CD4-positive, alpha-beta T cell treated with Interleukin-1 beta for 1 hour (primary cell): ENCODE data around the gene FRMD4B.
"Not testable (repeated sequence)": the region's sequence is repeated elsewhere in the genome, so short reads cannot be mapped to it uniquely, and the experiment has no call there.

Experiments used
- DNase-seq, 2 donors: peaks; one replicate each; pipeline ENCODE4 v3.0.0-alpha.2; 2020 to 2022

FRMD4B gene

GRCh38 chr3:69359916-69360315 is 26.0 kb downstream of the FRMD4B start:
- DNase-seq = no peak

DNA sequence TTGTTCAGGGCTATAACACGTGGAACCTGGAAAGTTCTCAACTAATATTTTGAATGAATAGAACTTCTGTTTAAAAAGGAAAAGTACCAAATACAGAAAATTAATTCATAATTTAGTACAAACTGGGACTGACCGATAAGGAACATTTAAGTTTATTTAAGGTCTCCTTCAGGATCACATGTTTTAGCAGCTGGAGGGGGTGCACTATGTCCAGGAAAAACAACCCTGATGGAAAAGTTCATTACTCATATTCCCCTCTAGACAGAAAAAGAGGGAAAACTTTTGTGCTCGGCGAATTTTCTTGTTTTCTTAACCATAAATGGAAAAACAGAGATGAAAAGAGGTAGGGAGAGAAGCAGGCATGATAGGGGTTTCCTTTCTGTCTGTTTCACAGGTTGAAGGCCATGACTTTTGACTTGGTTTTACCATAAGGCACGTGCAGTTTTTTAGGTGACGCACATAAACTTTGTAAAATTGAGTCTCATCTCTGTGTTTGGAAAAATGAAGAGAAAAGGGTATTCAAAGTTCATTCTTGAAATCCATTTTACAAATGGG is 26.5 kb downstream of the FRMD4B start:
- DNase-seq = no peak

- no peak for DNase-seq
Observed at GRCh38 chr3:69357196-69357595, 28.7 kb downstream of the FRMD4B start.

DNA sequence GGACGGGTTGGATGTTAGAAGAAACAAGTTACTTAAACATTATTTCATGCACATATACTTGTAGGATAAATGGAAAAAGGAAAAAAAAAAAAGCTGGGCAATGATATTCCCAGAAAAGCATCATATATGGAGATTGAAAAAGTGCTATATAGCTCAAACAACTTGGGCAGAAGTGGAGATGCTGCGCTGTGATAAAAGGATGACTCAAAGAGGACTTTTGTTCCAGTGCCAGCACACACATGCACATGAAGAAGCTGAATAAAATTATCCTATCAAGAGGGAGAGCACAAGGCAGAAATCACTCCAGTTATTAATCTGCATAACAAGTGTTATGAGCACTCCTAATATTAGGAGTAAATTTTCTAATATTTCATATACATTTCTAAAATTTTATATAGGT is 30.9 kb downstream of the FRMD4B start:
- DNase-seq = no peak

DNA sequence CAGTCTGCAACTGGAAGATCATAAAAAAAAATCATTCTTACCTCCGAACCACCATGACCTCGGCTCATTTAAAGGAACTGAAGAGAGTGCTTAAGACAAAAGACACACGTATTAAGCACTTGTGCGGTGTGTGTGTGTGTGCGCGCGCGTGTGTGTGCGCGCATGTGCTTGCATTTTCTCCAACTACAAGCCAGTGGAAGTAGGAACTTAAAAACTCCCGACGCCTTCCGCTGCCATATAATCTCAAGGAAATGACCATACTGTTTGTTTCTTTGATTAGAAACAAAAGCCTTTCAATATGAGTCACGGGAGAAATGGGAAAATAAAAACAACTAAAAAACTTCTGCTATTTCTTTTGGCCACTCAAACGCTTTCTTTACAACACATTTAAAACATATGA is 32.4 kb downstream of the FRMD4B start:
- peak in 1 of 2 donors; percentile 47 for DNase-seq

- no peak for DNase-seq
Observed at GRCh38 chr3:69353088-69353478, 32.8 kb downstream of the FRMD4B start.

DNA sequence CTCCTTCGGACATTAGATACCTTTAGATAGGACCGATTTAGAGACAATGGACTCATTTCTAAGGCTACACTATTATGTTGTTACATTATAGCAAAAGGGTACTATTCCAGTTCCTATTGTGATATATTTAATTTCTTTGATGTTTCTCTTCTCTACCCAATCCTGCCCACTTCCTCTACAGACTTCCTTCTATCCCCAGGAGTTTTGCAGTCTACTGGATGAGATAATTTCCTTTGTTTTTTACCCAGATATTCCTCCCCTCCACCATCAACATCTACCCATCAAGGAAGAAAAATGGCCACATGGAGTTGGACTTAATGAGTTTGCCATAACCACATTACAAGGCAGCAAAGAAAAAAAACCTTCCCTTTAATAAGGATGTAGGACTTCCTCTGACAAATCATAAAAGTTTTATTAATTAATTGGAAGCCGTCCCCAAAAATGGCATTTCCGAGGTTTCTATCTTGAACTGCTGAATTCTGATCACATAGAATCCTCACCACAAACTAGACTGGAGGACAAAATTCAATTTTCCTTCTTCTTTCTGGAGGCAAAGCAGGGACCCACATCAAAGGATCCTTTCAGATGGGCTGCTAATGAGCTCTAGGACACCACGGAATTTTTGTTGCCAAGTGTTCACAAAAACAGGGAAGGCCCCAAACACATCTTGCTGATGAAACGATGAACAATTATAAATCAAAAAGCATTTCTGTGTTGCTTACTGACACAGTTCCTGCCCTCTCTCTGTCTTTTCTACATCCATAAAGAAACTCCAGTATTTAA is 33.4 kb downstream of the FRMD4B start:
- no peak for DNase-seq

GRCh38 chr3:69343875-69344274 is 42.0 kb downstream of the FRMD4B start:
- DNase-seq = no peak

DNA sequence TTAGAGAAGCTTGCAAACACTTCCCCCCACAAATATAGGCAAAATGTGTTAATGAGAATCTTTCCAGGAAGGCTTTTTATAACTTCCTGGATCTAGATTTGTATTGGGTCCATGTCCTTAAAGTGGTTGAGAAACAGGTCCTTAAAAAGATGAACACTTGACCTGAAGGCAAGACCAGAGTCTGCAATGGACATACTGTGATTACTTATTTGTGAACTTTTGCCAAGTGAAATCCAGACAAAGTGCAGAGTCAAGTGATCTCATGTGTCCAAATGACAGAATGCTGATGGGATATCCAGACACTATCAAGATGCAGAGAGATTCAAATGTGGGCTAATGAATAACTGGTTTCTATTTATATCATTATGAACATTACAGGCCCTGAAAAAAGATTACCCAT is 43.8 kb downstream of the FRMD4B start:
- no peak for DNase-seq

DNA sequence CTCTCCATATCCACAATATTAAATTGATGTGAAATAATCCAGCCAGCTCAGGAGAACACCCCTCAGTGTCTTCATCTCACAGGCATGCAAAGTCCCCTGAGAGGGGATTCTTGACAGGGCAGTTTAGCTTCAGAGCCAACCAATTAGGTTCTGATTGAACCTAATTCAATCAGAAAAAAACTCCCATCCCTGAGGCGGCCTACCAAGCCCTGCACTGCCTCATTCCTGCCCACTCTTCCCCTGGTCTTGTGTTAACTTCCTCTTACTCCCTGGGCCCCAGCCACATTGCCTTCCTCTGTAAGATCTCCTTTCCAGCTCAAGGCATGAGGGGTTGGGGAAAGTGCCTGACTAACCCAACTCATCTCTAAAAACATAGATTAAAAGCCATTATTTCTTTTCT is 46.1 kb downstream of the FRMD4B start:
- DNase-seq = peak in 1 of 2 donors; percentile 18

- no peak for DNase-seq
Observed at GRCh38 chr3:69338911-69339310, 47.0 kb downstream of the FRMD4B start.

- no peak for DNase-seq
Observed at GRCh38 chr3:69332934-69333333, 53.0 kb downstream of the FRMD4B start.

GRCh38 chr3:69330891-69331400 is 54.9 kb downstream of the FRMD4B start:
- DNase-seq = no peak

GRCh38 chr3:69329892-69330291 is 56.0 kb downstream of the FRMD4B start:
- no peak for DNase-seq

- no peak for DNase-seq
Observed at GRCh38 chr3:69328963-69329302, 57.0 kb downstream of the FRMD4B start.

DNA sequence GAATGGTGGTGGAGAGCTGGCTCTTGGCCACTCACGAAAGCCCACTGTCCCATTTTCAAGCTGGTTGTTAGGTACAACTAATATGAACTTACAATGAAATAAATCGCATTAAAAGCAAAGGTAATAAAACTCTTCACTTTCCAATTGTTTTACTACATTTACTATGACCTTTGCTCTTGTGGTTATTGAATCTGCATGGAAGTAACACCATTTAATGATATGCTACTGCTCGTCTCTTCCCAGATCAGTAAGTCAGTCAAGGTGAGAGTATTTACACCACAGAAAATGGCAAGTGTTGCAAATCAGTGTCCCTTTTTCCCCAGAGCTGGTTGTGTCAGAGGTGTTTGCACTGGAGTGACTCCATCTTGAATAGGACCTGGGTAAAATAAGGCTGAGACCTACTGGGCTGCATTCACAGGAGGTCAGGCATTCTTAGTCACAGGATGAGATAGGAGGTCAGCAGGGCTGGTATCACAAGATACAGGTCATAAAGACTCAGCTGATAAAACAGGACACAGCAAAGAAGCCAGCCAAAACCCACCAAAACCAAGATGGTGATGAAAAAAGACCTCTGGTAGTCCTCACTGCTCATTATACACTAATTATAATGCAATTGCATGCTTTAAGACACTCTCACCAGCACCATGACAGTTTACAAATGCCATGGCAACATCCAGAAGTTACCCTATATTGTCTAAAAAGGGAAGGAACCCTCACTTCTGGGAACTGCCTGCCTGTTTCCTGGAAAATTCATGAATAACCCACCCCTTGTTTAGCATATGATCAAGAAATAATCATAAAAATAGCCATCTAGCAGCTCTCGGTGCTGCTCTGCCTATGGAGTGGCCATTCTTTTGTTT is 57.6 kb downstream of the FRMD4B start:
- no peak for DNase-seq

GRCh38 chr3:69326855-69327300 is 59.0 kb downstream of the FRMD4B start:
- DNase-seq = peak; percentile 21 to 45

GRCh38 chr3:69325151-69325550 is 60.7 kb downstream of the FRMD4B start:
- DNase-seq = no peak

DNA sequence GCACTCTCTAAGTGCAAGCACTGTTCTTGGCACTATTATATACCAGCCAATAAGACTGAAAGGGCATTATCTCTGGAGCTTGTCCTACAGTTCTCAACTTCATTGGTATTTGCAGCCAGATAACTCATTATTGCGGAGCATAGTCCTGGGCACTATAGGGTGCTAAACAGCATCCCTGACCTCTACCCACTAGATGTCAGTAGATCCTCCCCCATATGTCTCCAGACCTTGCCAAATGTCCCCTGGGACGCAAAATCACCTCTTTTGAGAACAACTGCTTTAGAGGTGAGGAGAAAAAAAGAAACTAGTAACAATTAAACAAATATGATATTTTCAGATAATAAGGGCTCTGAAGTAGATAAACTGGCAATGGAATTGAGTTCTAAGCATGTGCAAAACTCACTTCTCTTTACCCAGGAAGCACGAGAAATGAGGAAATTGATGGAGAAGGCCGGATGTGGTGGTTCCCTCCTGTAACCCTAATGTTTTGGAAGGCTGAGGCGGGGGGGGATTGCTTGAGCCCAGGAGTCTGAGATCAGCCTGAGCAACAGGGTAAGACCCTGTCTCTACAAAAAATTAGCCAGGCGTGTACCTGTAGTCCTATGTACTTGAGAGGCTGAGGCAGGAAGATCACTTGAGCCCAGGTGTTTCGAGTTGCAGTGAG is 61.4 kb downstream of the FRMD4B start:
- no peak for DNase-seq

DNA sequence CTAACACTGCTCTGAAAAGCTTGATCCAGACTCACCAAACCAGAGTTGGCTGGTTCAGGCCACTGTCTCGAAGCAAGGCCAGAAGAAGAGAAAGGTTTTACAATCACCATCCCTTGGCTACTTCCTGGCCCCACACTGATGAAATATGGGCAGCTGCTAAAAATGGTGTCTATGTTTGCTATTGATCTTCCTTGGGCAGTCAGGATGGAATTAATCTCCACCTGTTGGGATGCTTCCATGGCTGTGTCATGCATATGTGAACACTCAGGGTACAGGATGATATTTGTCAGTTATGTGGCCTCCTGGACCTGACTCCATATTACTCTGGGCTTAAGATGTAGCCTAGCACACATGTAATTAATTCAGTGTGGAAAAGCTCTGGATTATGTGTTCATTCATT is 61.9 kb downstream of the FRMD4B start:
- DNase-seq = no peak

- DNase-seq = not testable (repeated sequence)
Observed at GRCh38 chr3:69322512-69322911, 63.4 kb downstream of the FRMD4B start.

- DNase-seq = no peak
Observed at GRCh38 chr3:69322158-69322509, 63.8 kb downstream of the FRMD4B start.
